Coronary artery (tissue), 2 donors: Measurements from ENCODE around the gene RAP1GDS1.

Experiments
- DNase-seq: peaks from one replicate; pipeline ENCODE4 v3.0.0-alpha.2; 2017; ENCODE audit warnings: low spot score
- H3K27ac ChIP-seq, 2 donors: fragments of 200-600 bp; sonication (generic); one replicate each; pipeline ENCODE4 v1.5.1; 2016 to 2019
- H3K4me3 ChIP-seq: fragments of 200-600 bp; sonication (generic); 2 replicates; pipeline ENCODE4 v1.5.1; 2016; ENCODE audit warnings: mild to moderate bottlenecking, moderate library complexity
- TF ChIP-seq, protein P1 (sequence below): fragments of 200-600 bp; sonication (generic); IDR thresholded peaks from one replicate; pipeline ENCODE4 v1.5.1; 2019; ENCODE audit warnings: antibody characterized with exemption

Gene RAP1GDS1

DNA sequence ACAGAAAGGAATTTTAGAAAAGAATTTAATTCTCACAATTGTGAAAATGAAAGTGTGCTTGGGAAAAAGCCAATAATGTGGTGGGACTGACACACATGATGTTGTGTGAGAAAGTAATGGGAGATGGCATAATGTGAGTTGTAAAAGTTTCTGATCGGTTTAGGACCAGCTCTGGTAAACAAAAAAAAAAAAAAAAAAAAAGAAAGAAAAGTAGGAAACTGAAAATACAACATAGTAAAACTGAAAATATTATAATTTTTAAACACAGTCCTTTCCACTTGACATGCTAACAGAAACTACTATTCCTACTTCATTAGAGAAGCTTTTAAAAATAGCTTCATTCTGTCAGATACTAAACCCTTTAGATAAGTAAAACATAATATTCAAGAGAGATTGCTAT lies 28.2 kb downstream of the RAP1GDS1 start:
- Histone ChIP-seq H3K4me3 (no peak overlapping the region), H3K27ac (no peak overlapping the region)
- TF ChIP-seq, protein P1, sequence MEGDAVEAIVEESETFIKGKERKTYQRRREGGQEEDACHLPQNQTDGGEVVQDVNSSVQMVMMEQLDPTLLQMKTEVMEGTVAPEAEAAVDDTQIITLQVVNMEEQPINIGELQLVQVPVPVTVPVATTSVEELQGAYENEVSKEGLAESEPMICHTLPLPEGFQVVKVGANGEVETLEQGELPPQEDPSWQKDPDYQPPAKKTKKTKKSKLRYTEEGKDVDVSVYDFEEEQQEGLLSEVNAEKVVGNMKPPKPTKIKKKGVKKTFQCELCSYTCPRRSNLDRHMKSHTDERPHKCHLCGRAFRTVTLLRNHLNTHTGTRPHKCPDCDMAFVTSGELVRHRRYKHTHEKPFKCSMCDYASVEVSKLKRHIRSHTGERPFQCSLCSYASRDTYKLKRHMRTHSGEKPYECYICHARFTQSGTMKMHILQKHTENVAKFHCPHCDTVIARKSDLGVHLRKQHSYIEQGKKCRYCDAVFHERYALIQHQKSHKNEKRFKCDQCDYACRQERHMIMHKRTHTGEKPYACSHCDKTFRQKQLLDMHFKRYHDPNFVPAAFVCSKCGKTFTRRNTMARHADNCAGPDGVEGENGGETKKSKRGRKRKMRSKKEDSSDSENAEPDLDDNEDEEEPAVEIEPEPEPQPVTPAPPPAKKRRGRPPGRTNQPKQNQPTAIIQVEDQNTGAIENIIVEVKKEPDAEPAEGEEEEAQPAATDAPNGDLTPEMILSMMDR: no peak
- no peak for DNase-seq

DNA sequence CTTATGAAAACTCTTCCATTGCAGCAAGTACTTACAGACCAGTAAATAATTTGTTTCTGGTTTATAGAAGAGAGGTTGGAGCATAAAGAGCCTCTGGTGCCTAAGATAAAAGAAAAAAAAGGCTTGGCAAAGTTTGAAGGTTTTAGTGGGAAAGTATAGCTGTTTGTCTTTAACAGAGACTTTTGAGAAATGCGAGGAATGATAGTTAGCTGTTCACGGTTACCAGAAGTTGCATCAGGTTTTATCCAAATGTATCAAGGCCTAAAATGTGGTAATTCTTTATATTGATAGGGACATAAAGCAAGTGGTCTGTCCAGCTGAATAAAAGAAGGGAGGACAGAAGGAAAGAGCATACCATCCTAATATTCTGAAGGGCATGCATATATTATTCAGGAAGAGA lies 29.3 kb downstream of the RAP1GDS1 start:
- no peak for DNase-seq
- no peak overlapping the region for H3K27ac ChIP-seq
- TF ChIP-seq, protein P1: no peak
- no peak overlapping the region for H3K4me3 ChIP-seq

DNA sequence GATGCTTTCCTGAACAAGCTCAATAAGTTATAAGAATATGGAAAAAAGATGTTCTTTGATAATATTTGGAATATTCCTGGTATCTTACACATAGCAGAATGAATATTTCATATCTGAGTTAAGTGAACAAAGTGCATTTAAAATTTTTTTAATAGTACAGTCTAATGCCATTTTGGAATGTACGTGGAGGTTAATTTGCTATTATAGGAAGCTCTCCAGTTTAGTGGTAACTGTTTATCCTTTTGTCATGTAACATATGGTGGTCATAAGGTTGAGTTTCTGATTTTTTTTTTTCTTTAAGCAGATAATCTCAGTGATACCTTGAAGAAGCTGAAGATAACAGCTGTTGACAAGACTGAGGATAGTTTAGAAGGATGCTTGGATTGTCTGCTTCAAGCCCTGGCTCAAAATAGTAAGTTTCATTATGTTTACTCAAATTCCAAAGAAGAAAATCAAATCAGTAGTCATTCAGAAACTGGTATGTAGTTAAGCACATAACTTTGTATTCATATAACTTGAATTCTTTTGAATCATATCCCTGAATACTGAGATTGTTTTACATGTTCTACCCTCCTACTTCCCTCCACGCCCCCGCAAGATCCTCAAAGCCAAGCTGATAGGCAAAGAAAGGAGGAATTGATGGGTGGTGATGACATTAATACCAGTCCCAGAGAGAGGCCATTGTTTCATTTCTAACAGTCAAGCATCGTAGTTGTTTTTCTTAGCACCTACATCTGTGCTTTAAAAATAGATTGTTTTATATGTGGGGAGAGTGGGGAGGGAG lies 32.1 kb downstream of the RAP1GDS1 start:
- TF ChIP-seq, protein P1: no peak
- Histone ChIP-seq H3K4me3 (no peak overlapping the region), H3K27ac (no peak overlapping the region)
- DNase-seq: no peak

DNA sequence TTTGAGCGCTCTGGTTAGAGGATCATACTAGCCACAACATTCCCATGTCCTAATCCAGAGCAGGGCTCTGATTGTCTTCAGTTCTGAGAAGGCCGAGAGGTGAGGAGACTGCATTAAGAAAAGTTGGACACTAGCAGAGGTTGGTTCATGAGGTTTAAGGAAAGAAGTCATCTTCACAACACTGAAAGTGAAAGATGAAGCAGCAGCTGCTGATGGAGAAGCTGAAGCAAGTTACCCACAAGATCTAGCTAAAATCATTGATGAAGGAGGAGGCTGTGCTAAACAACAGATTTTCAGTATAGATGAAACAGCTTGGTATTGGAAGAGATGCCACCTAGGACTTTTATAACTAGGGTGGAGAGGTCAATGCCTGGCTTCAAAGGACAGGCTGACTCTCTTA lies 36.8 kb downstream of the RAP1GDS1 start:
- H3K4me3 ChIP-seq: no peak overlapping the region
- DNase-seq: no peak
- no peak overlapping the region for H3K27ac ChIP-seq
- TF ChIP-seq, protein P1: no peak

DNA sequence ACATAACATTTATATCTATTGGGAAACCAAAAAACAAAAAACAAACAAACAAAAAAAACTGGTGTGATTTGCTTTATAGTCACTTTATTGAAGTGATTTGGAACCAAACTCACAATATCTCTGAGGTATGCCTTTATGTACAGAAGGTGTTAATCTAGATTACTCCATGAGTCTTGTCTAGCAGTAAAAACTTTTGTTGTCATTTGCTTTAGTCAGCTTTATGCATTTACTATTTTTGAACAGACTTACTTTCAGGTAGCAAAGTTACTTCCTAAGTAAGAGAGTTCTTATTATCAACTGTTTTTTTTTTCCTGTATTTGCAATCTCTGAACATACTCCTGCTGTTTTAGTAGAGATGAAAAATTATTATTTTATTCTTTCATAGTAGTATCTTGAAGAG lies 39.5 kb downstream of the RAP1GDS1 start:
- H3K4me3 ChIP-seq: no peak overlapping the region
- no peak for DNase-seq
- TF ChIP-seq, protein P1: no peak
- H3K27ac ChIP-seq: no peak overlapping the region

DNA sequence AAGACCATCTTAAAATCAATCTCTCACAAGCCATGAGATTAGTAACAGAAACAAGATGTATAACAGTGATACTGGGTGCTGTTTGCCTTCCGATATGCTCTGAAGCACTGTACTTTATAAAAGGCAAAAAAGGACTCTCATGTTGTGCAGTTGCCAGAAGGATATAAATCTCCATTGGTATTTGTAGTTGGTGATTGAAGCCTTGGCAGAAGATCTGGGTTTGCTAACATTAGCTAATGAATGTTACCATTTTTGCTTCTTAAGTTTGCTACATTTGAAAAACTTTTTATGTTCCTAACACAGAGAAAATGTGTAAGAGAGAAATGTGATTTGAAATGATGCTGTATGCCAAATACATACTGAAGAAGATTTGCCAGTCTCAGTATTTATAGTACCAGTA lies 44.4 kb downstream of the RAP1GDS1 start:
- TF ChIP-seq, protein P1: no peak
- no peak overlapping the region for H3K27ac ChIP-seq
- no peak overlapping the region for H3K4me3 ChIP-seq
- no peak for DNase-seq

DNA sequence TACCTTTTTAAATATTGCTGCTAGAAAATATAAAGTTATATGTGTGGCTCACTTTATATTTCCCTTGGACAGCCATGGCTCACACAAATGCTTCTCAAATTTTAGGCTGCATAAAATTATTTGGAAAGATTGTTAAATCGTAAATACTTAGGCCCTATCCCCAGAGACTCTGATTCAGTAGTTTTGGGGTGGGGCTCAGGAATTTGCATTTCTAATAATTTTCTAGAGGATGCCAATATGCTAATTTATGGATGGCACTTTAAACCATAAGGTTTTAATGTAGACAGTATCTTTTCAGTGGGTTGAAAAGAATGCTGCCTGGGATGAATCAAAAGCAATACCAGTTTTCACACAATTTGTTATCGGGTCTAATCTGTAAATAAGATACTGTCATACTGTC lies 49.7 kb downstream of the RAP1GDS1 start:
- TF ChIP-seq, protein P1: no peak
- no peak for DNase-seq
- no peak overlapping the region for H3K27ac ChIP-seq
- H3K4me3 ChIP-seq: no peak overlapping the region
